Mucosa of rectum (tissue), 2 donors: ENCODE measurements around the gene CDH13.

Experiments used
- H3K27ac ChIP-seq, 2 donors: one replicate each; pipeline ENCODE4 v1.7.0; 2013; ENCODE audit warnings: inconsistent platforms in 2 of 2, low read depth in 2 of 2, low read length in 2 of 2
- H3K27me3 ChIP-seq, 2 donors: one replicate each; pipeline ENCODE4 v1.7.0; 2013; ENCODE audit warnings: low read length in 2 of 2; ENCODE audit not compliant: control insufficient read depth in 2 of 2, insufficient read depth in 2 of 2
- H3K36me3 ChIP-seq, 2 donors: one replicate each; pipeline ENCODE4 v1.7.0; 2013; ENCODE audit warnings: low read length in 2 of 2; ENCODE audit not compliant: control insufficient read depth in 2 of 2, insufficient read depth in 2 of 2
- H3K4me1 ChIP-seq, 2 donors: one replicate each; pipeline ENCODE4 v1.7.0; 2013; ENCODE audit warnings: low read length in 2 of 2, mild to moderate bottlenecking in 1 of 2; ENCODE audit not compliant: control insufficient read depth in 2 of 2, insufficient read depth in 2 of 2
- H3K4me3 ChIP-seq, 2 donors: one replicate each; pipeline ENCODE4 v1.7.0; 2013; ENCODE audit warnings: low read length in 2 of 2
- H3K9ac ChIP-seq, 2 donors: one replicate each; pipeline ENCODE4 v1.7.0; 2013; ENCODE audit warnings: low read length in 2 of 2, low read depth in 1 of 2, mild to moderate bottlenecking in 1 of 2
- H3K9me3 ChIP-seq, 2 donors: one replicate each; pipeline ENCODE4 v1.7.0; 2013; ENCODE audit warnings: low read length in 2 of 2; ENCODE audit not compliant: control insufficient read depth in 2 of 2
- donor health status: healthy.
- donor health status: Normal muscosa, but diverticular disease.

CDH13 gene

DNA sequence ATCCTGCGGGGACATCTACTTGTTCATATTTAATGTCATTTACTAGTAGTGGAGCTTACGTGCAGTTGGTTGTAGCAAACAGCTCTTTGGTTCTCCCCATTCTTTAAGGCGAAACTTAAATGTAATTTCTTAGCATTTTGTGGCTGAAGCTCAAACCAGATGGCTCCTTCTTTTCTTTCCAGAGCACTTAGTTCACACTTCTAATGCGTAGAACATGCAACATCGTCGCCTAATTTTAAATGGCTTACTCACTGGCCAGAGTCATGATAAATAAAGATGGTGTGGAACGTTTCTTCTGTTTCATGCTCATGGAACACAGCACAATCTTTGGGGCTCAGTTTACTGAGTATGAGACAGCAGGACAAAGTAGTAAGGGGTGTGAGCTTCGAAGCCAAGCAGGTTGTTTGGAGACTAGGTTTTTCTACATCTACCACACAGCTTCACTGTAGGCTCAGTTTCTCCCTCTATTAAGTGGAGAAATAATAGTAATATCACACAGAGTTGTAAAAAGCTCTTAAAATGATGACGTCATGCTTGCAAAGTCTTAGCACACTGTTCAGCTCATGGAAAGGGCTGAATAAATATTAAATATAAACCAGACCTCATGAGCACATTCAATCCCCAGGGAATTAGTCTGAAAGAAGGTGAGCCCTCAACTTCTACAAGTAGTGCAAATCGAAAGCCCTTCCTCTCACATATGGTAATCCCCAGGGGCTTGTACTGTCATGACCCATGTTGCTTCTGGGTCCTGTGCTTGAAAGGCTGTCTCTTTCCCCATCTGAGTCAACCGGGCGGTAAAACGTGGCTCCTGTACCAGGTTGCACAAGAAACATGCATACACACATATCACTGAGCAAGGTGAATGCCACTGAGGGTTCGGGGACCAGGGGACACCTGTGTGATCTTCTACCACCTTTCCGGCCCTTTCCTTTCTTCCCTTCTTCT is 384.3 kb downstream of the CDH13 start:
- no peaks in the 10 kb centered on the region for H3K36me3 ChIP-seq
- H3K27ac ChIP-seq, result no peak overlapping the region
- no peak overlapping the region for H3K9ac ChIP-seq
- no peaks in the 10 kb centered on the region for H3K27me3 ChIP-seq
- no peaks in the 10 kb centered on the region for H3K9me3 ChIP-seq
- H3K4me3 ChIP-seq, result no peak overlapping the region
- H3K4me1 ChIP-seq, result no peaks in the 10 kb centered on the region

DNA sequence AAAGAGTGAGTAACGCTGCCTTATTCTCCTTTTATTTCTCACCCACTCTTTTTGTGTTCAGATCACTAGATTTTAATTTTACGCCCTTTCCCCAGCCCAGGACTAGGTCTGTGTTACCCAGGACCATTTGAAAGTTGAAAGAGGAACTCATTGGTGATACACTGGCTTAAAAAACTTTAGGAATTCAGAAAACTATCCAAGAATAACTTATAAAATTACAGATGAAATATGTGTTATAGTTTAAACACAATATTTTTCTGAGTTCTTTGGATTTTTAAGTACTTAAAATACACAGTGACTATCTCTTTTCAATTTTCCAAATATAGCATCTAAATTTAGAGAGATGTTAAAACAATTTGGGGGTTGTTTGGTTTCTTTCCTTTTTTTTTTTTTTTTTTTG is 385.2 kb downstream of the CDH13 start:
- Histone ChIP-seq H3K4me3 (no peak overlapping the region), H3K27ac (no peak overlapping the region), H3K9ac (no peak overlapping the region), H3K27me3 (no peaks in the 10 kb centered on the region), H3K4me1 (no peaks in the 10 kb centered on the region), H3K36me3 (no peaks in the 10 kb centered on the region), H3K9me3 (no peaks in the 10 kb centered on the region)

- H3K4me3 ChIP-seq, result no peak overlapping the region
- H3K36me3 ChIP-seq, result no peaks in the 10 kb centered on the region
- no peak overlapping the region for H3K27ac ChIP-seq
- H3K9me3 ChIP-seq, result no peaks in the 10 kb centered on the region
- H3K27me3 ChIP-seq, result no peaks in the 10 kb centered on the region
- no peaks in the 10 kb centered on the region for H3K4me1 ChIP-seq
- H3K9ac ChIP-seq, result no peak overlapping the region
Observed at GRCh38 chr16:83013071-83013470, 386.3 kb downstream of the CDH13 start.

GRCh38 chr16:83019963-83020362 is 393.2 kb downstream of the CDH13 start:
- Histone ChIP-seq H3K9me3 (no peaks in the 10 kb centered on the region), H3K4me1 (no peaks in the 10 kb centered on the region), H3K27ac (no peak overlapping the region), H3K9ac (no peak overlapping the region), H3K27me3 (no peaks in the 10 kb centered on the region), H3K4me3 (no peak overlapping the region), H3K36me3 (no peaks in the 10 kb centered on the region)

DNA sequence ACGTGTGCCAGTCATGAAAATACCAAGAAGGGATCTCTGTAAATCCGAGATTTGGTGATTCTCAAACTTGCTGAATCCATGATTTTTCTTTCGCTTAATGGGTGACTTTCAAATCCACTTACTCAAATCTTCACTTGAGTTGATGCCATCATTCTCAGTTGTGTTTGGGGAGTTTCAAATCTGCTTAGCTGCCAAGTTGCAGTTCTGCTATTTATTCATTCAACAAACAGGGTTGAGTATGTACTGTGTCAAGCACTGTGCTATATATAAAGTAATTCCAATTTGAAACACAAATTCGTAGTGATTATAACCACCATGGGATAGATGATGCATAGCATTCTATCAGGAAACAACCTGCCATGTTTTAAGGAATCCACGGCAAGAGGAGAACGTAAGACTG is 394.3 kb downstream of the CDH13 start:
- Histone ChIP-seq H3K36me3 (no peaks in the 10 kb centered on the region), H3K4me1 (no peaks in the 10 kb centered on the region), H3K27ac (no peak overlapping the region), H3K9ac (no peak overlapping the region), H3K9me3 (no peaks in the 10 kb centered on the region), H3K4me3 (no peak overlapping the region), H3K27me3 (no peaks in the 10 kb centered on the region)

DNA sequence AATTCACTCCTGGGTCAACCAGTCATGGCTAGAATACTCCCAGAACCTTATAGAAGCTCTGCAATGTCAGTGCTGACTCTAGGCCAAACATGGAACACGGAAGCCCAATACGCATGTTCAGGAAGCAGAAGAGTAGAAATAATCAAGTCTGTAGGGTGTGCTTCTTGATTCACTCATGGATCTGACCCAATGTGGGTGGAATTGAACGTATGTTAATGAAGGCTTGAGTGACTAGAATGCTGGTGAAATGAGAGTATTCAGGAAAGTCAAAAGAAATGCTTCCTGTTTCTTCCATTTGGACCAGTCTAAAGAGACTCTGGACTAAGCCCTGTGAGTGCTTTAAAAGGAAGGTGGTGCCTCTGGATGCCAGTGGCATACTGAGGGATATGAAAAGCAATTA is 395.0 kb downstream of the CDH13 start:
- H3K27ac ChIP-seq, result no peak overlapping the region
- H3K36me3 ChIP-seq, result no peaks in the 10 kb centered on the region
- H3K27me3 ChIP-seq, result no peaks in the 10 kb centered on the region
- no peaks in the 10 kb centered on the region for H3K9me3 ChIP-seq
- no peak overlapping the region for H3K9ac ChIP-seq
- H3K4me1 ChIP-seq, result no peaks in the 10 kb centered on the region
- H3K4me3 ChIP-seq, result no peak overlapping the region

GRCh38 chr16:83023011-83023410 is 396.2 kb downstream of the CDH13 start:
- Histone ChIP-seq H3K4me3 (no peak overlapping the region), H3K4me1 (no peaks in the 10 kb centered on the region), H3K36me3 (no peaks in the 10 kb centered on the region), H3K27me3 (no peaks in the 10 kb centered on the region), H3K9me3 (no peaks in the 10 kb centered on the region), H3K27ac (no peak overlapping the region), H3K9ac (no peak overlapping the region)

- H3K4me3 ChIP-seq, result no peak overlapping the region
- H3K36me3 ChIP-seq, result no peaks in the 10 kb centered on the region
- H3K4me1 ChIP-seq, result no peaks in the 10 kb centered on the region
Observed at GRCh38 chr16:83023640-83024039, 396.9 kb downstream of the CDH13 start.

DNA sequence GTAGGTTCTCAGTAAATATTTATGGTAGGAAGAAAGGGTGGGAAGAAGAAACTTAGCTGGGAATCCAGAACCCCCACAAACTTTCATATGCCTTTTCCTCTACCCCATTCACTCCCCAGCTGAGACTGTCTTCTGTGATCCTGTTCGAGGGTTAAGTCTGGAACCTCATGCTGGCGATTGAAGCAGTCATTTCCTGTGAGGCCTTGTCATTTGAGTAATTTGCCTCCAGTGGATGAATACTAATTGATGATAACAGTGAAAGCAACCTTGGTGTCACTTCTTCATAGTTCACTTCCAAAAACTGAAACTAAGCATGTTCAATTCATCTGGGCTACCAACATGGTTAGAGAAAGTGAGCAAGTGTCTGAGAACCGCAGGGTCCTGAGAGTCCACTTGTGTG is 401.2 kb downstream of the CDH13 start:
- Histone ChIP-seq H3K36me3 (no peaks in the 10 kb centered on the region), H3K9me3 (no peaks in the 10 kb centered on the region), H3K27ac (no peak overlapping the region), H3K9ac (no peak overlapping the region), H3K4me3 (no peak overlapping the region), H3K27me3 (no peaks in the 10 kb centered on the region), H3K4me1 (no peaks in the 10 kb centered on the region)

More at GRCh38 chr16:83023640-83024039, 396.9 kb downstream of the CDH13 start:
- no peak overlapping the region for H3K9ac ChIP-seq
- no peaks in the 10 kb centered on the region for H3K9me3 ChIP-seq
- no peak overlapping the region for H3K27ac ChIP-seq
- no peaks in the 10 kb centered on the region for H3K27me3 ChIP-seq

DNA sequence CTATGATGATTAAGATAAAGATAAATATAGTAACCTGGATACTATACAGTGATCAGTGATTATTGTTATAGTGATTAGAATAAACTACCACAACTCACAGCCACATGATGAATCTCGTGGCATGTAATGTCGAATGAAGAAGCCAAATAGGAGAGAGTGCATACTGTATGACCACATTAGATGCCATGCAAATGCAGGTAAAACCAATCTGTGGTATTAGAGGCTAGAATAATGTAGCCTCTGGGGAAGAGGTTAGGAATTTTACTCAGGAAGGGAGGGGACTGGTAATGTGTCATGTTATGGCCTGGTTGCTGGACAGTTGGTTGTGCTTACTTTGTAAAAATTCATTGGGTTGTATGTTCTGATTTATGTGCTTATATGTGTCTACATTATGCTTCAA is 402.7 kb downstream of the CDH13 start:
- Histone ChIP-seq H3K27me3 (no peaks in the 10 kb centered on the region), H3K9ac (no peak overlapping the region), H3K4me1 (no peaks in the 10 kb centered on the region), H3K9me3 (no peaks in the 10 kb centered on the region), H3K36me3 (no peaks in the 10 kb centered on the region), H3K4me3 (no peak overlapping the region), H3K27ac (no peak overlapping the region)
